H9 (cell line): ENCODE results near the gene PPRC1. TPM values are rescaled to one million over a fixed set of nuclear protein-coding genes. Genes with fewer than 3 reads are reported as not detected.

Source experiments
- DNase-seq: peaks from one replicate; pipeline ENCODE4 v3.0.0-alpha.2; 2017
- H2AFZ ChIP-seq: one replicate; pipeline ENCODE4 v1.6.1; 2013; ENCODE audit warnings: mild to moderate bottlenecking, low read length, control low read depth, moderate library complexity
- H2AK5ac ChIP-seq: 2 replicates; pipeline ENCODE4 v1.6.1; 2013; ENCODE audit warnings: low read length, control low read depth, mixed read lengths; ENCODE audit not compliant: insufficient read length
- H2BK120ac ChIP-seq: one replicate; pipeline ENCODE4 v1.6.1; 2013; ENCODE audit warnings: low read depth, mild to moderate bottlenecking, low read length, control low read depth, inconsistent platforms; ENCODE audit not compliant: poor library complexity, severe bottlenecking
- H2BK12ac ChIP-seq: 2 replicates; pipeline ENCODE4 v1.6.1; 2013; ENCODE audit warnings: low read length, control low read depth, mixed read lengths, low read depth; ENCODE audit not compliant: insufficient read length
- H2BK15ac ChIP-seq: 2 replicates; pipeline ENCODE4 v1.6.1; 2013; ENCODE audit warnings: low read depth, low read length, control low read depth
- H2BK20ac ChIP-seq: one replicate; pipeline ENCODE4 v1.6.1; 2013; ENCODE audit warnings: low read depth, mild to moderate bottlenecking, low read length, control low read depth, inconsistent platforms; ENCODE audit not compliant: poor library complexity, severe bottlenecking
- H2BK5ac ChIP-seq: 2 replicates; pipeline ENCODE4 v1.6.1; 2013; ENCODE audit warnings: low read length, control low read depth, mixed read lengths; ENCODE audit not compliant: insufficient read length
- H3K14ac ChIP-seq: 2 replicates; pipeline ENCODE4 v1.6.1; 2013; ENCODE audit warnings: low read length, control low read depth; ENCODE audit not compliant: insufficient read depth
- H3K18ac ChIP-seq: 2 replicates; pipeline ENCODE4 v1.6.1; 2013; ENCODE audit warnings: low read depth, mild to moderate bottlenecking, mixed read lengths, low read length, control low read depth; ENCODE audit not compliant: insufficient read length
- H3K23ac ChIP-seq: 2 replicates; pipeline ENCODE4 v1.6.1; 2013; ENCODE audit warnings: low read length, control low read depth, mixed read lengths, low read depth; ENCODE audit not compliant: insufficient read length
- H3K23me2 ChIP-seq: 2 replicates; pipeline ENCODE4 v1.6.1; 2013; ENCODE audit warnings: low read depth, mild to moderate bottlenecking, mixed read lengths, low read length, control low read depth; ENCODE audit not compliant: insufficient read length, poor library complexity, severe bottlenecking
- H3K27ac ChIP-seq: 2 replicates; pipeline ENCODE4 v1.5.1; 2013; ENCODE audit warnings: low read length, control low read depth, mixed read lengths, low read depth; ENCODE audit not compliant: insufficient read length
- H3K27me3 ChIP-seq: 2 replicates; pipeline ENCODE4 v1.6.1; 2013; ENCODE audit warnings: low read length, control low read depth, inconsistent platforms; ENCODE audit not compliant: insufficient read depth
- H3K4ac ChIP-seq: 2 replicates; pipeline ENCODE4 v1.6.1; 2013; ENCODE audit warnings: low read depth, mild to moderate bottlenecking, control low read depth, inconsistent platforms, low read length, moderate library complexity
- H3K4me1 ChIP-seq: 2 replicates; pipeline ENCODE4 v1.6.1; 2013; ENCODE audit warnings: low read length, control low read depth, inconsistent platforms; ENCODE audit not compliant: insufficient read depth
- H3K4me2 ChIP-seq: 2 replicates; pipeline ENCODE4 v1.6.1; 2013; ENCODE audit warnings: low read length, control low read depth, mixed read lengths; ENCODE audit not compliant: insufficient read length, insufficient read depth
- H3K56ac ChIP-seq: 2 replicates; pipeline ENCODE4 v1.6.1; 2013; ENCODE audit warnings: low read depth, mild to moderate bottlenecking, mixed read lengths, low read length, control low read depth; ENCODE audit not compliant: insufficient read length
- H3K79me1 ChIP-seq: 2 replicates; pipeline ENCODE4 v1.6.1; 2013; ENCODE audit warnings: low read depth, mild to moderate bottlenecking, moderate library complexity, low read length, control low read depth, inconsistent platforms; ENCODE audit not compliant: insufficient read depth, poor library complexity, severe bottlenecking
- H3K79me2 ChIP-seq: 2 replicates; pipeline ENCODE4 v1.6.1; 2013; ENCODE audit warnings: low read length, control low read depth, inconsistent platforms; ENCODE audit not compliant: insufficient read depth
- H3K9ac ChIP-seq: 2 replicates; pipeline ENCODE4 v1.6.1; 2013; ENCODE audit warnings: low read length, control low read depth, mixed read lengths; ENCODE audit not compliant: insufficient read length; ENCODE audit errors: extremely low read depth
- H3K9me3 ChIP-seq: one replicate; pipeline ENCODE4 v1.6.1; 2013; ENCODE audit warnings: low read depth, low read length, inconsistent platforms; ENCODE audit not compliant: control insufficient read depth
- H3T11ph ChIP-seq: one replicate; pipeline ENCODE4 v1.6.1; 2013; ENCODE audit warnings: mild to moderate bottlenecking, low read length, control low read depth, inconsistent platforms
- H4K20me1 ChIP-seq: one replicate; pipeline ENCODE4 v1.6.1; 2013; ENCODE audit not compliant: control insufficient read depth, insufficient read length, insufficient read depth
- H4K5ac ChIP-seq: 2 replicates; pipeline ENCODE4 v1.6.1; 2013; ENCODE audit warnings: low read depth, mild to moderate bottlenecking, mixed read lengths, low read length, control low read depth; ENCODE audit not compliant: insufficient read length
- H4K8ac ChIP-seq: replicated peaks from 2 replicates; pipeline ENCODE4 v1.6.1; 2013; ENCODE audit warnings: low read length, control low read depth, mixed read lengths, low read depth; ENCODE audit not compliant: insufficient read length
- H4K91ac ChIP-seq: 2 replicates; pipeline ENCODE4 v1.6.1; 2013; ENCODE audit warnings: low read depth, mild to moderate bottlenecking, moderate library complexity, mixed read lengths, low read length, control low read depth; ENCODE audit not compliant: insufficient read length
- H3K27ac Mint-ChIP-seq, 3 experiments: 2 replicates in 2 of 3; 3 replicates in 1 of 3; pipeline ENCODE4 v1.8.0; 2020 to 2021; ENCODE audit warnings: mixed read lengths in 3 of 3, mild to moderate bottlenecking in 1 of 3, moderate library complexity in 1 of 3
- H3K27me3 Mint-ChIP-seq: 2 replicates; pipeline ENCODE4 v1.8.0; 2021; ENCODE audit warnings: low read depth, mild to moderate bottlenecking, moderate library complexity, mixed read lengths
- H3K36me3 Mint-ChIP-seq, 3 experiments: 2 replicates in 2 of 3; 3 replicates in 1 of 3; pipeline ENCODE4 v1.8.0; 2020 to 2021; ENCODE audit warnings: low read depth in 3 of 3, mixed read lengths in 3 of 3; ENCODE audit not compliant: insufficient read depth in 1 of 3
- H3K4me1 Mint-ChIP-seq, 2 experiments: 2 replicates each; pipeline ENCODE4 v1.8.0; 2020; ENCODE audit warnings: mixed read lengths in 2 of 2
- H3K4me3 Mint-ChIP-seq, 2 experiments: 2 replicates in 1 of 2; 3 replicates in 1 of 2; pipeline ENCODE4 v1.8.0; 2020 to 2021; ENCODE audit warnings: mild to moderate bottlenecking in 2 of 2, mixed read lengths in 2 of 2, moderate library complexity in 1 of 2
- H3K9me3 Mint-ChIP-seq, 2 experiments: 2 replicates in 1 of 2; 3 replicates in 1 of 2; pipeline ENCODE4 v1.8.0; 2020; ENCODE audit warnings: mild to moderate bottlenecking in 2 of 2, mixed read lengths in 2 of 2, moderate library complexity in 1 of 2
- WGBS: extraction: QIAGEN DNeasy Blood & Tissue Kit; methylation state at CpG from one replicate; pipeline ENCODE4 v1.1.7; 2013; ENCODE audit warnings: missing lambda C conversion rate, low lambda C conversion rate, mixed read lengths; ENCODE audit not compliant: insufficient read length; ENCODE audit errors: extremely low coverage; 5-methylcytosine and 5-hydroxymethylcytosine counted together
- total RNA-seq: library from RNA; stranded (reverse); gene quantifications from 2 replicates; pipeline ENCODE4 v1.2.1, GENCODE V29; 2021
- TF ChIP-seq, protein P1 (sequence below): fragments of 200-600 bp; sonication (generic); conservative IDR thresholded peaks from 3 replicates; pipeline ENCODE4 v1.8.0; 2021; ENCODE audit warnings: antibody characterized with exemption, mild to moderate bottlenecking

PPRC1 gene
- total RNA-seq, 1 experiment from 2014 or later, result 121 TPM

DNA sequence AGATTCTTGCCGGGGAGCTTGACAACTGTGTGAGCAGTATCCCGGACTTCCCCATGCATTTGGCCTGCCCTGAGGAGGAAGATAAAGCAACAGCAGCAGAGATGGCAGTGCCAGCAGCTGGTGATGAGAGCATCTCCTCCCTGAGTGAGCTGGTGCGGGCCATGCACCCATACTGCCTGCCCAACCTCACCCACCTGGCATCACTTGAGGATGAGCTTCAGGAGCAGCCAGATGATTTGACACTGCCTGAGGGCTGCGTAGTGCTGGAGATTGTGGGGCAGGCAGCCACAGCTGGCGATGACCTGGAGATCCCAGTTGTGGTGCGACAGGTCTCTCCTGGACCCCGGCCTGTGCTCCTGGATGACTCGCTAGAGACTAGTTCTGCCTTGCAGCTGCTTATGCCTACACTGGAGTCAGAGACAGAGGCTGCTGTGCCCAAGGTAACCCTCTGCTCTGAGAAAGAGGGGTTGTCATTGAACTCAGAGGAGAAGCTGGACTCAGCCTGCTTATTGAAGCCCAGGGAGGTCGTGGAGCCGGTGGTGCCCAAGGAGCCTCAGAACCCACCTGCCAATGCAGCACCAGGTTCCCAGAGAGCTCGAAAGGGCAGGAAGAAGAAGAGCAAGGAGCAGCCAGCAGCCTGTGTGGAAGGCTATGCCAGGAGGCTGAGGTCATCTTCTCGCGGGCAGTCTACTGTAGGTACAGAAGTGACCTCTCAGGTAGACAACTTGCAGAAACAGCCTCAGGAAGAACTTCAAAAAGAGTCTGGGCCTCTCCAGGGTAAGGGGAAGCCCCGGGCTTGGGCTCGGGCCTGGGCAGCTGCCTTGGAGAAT lies 6.7 kb downstream of the PPRC1 start:
- Histone ChIP-seq H3K9ac (no peak overlapping the region), H3K23ac (no peak overlapping the region), H3K27me3 (no peaks in the 10 kb centered on the region), H3K14ac (no peak overlapping the region; the same call in 1 of the 2 replicates), H3K4ac (no peak overlapping the region), H4K20me1 (no peaks in the 10 kb centered on the region), H3T11ph (no peak overlapping the region), H3K27ac (no peak overlapping the region), H4K5ac (no peak overlapping the region), H3K4me1 (no peaks in the 10 kb centered on the region; the same call in 1 of the 2 replicates), H3K23me2 (peaks cover 2% of the 10 kb centered on the region), H2BK5ac (no peak overlapping the region), H2AFZ (no peak overlapping the region), H3K79me1 (peaks cover 15% of the 10 kb centered on the region), H2BK120ac (no peak overlapping the region), H3K79me2 (peaks cover 34% of the 10 kb centered on the region), H3K9me3 (no peaks in the 10 kb centered on the region), H2BK20ac (no peak overlapping the region), H2BK12ac (no peak overlapping the region), H3K56ac (no peak overlapping the region), H3K4me2 (no peak overlapping the region), H4K91ac (no peak overlapping the region), H2AK5ac (no peak overlapping the region), H3K18ac (no peak overlapping the region), H2BK15ac (no peak overlapping the region), H4K8ac (no peak overlapping the region)
- DNase-seq, result no peak
- H3K9me3 Mint-ChIP-seq, result no peaks in the 10 kb centered on the region
- TF ChIP-seq, protein P1, sequence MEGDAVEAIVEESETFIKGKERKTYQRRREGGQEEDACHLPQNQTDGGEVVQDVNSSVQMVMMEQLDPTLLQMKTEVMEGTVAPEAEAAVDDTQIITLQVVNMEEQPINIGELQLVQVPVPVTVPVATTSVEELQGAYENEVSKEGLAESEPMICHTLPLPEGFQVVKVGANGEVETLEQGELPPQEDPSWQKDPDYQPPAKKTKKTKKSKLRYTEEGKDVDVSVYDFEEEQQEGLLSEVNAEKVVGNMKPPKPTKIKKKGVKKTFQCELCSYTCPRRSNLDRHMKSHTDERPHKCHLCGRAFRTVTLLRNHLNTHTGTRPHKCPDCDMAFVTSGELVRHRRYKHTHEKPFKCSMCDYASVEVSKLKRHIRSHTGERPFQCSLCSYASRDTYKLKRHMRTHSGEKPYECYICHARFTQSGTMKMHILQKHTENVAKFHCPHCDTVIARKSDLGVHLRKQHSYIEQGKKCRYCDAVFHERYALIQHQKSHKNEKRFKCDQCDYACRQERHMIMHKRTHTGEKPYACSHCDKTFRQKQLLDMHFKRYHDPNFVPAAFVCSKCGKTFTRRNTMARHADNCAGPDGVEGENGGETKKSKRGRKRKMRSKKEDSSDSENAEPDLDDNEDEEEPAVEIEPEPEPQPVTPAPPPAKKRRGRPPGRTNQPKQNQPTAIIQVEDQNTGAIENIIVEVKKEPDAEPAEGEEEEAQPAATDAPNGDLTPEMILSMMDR, result no peak
- WGBS, result no CpG with 5 or more reads among the region's 15 CpGs
- H3K27ac Mint-ChIP-seq, result peak overlapping the region in 1 of 3 experiments; percentile 73; a peak in 2 of 7 replicates
- peaks cover 16 to 18% of the 10 kb centered on the region in 2 experiments for H3K4me1 Mint-ChIP-seq
- H3K4me3 Mint-ChIP-seq, result no peak overlapping the region
- no peaks in the 10 kb centered on the region for H3K27me3 Mint-ChIP-seq
- peaks cover 72 to 80% (median 79%) of the 10 kb centered on the region in 3 experiments for H3K36me3 Mint-ChIP-seq
